ELR (cell line): Measurements from ENCODE around the gene ONECUT3.
"Not testable (repeated sequence)": the region's sequence is repeated elsewhere in the genome, so short reads cannot be mapped to it uniquely, and the experiment has no call there.

ENCODE experiments used
- DNase-seq: peaks from one replicate; pipeline ENCODE4 v3.0.0-alpha.2; 2015; ENCODE audit warnings: low read depth

ONECUT3 gene

GRCh38 chr19:1794424-1795172 is 41.3 kb downstream of the ONECUT3 start:
- no peak for DNase-seq

GRCh38 chr19:1796395-1797142 is 43.3 kb downstream of the ONECUT3 start:
- DNase-seq = no peak

- not testable (repeated sequence) for DNase-seq
These were observed 44.0 kb downstream of the ONECUT3 start for GRCh38 chr19:1797313-1797712.

GRCh38 chr19:1799695-1800342 is 46.5 kb downstream of the ONECUT3 start:
- DNase-seq = no peak

GRCh38 chr19:1804858-1805257 is 51.6 kb downstream of the ONECUT3 start:
- DNase-seq = no peak

GRCh38 chr19:1805401-1806183 is 52.3 kb downstream of the ONECUT3 start:
- DNase-seq = no peak

GRCh38 chr19:1806184-1807029 is 53.1 kb downstream of the ONECUT3 start:
- DNase-seq = no peak

- no peak for DNase-seq
These were observed 53.9 kb downstream of the ONECUT3 start for GRCh38 chr19:1807030-1807694.

GRCh38 chr19:1807695-1808394 is 54.5 kb downstream of the ONECUT3 start:
- DNase-seq = no peak

- no peak for DNase-seq
These were observed 55.1 kb downstream of the ONECUT3 start for GRCh38 chr19:1808395-1808731.

GRCh38 chr19:1809678-1810077 is 56.4 kb downstream of the ONECUT3 start:
- DNase-seq = no peak

- DNase-seq = no peak
These were observed 57.3 kb downstream of the ONECUT3 start for GRCh38 chr19:1810439-1811160.

- peak; percentile 88 for DNase-seq
These were observed 58.2 kb downstream of the ONECUT3 start for GRCh38 chr19:1811472-1811894.

- DNase-seq = no peak
These were observed 58.7 kb downstream of the ONECUT3 start, which contains the start of gene ATP8B3 for GRCh38 chr19:1811942-1812425. ATP8B3 (minus strand) TSS chr19:1812276; CDS start chr19:1811736, 540 bp downstream.

GRCh38 chr19:1812426-1813191 is 59.3 kb downstream of the ONECUT3 start:
- peak; percentile 97 for DNase-seq

GRCh38 chr19:1813192-1814182 is 60.2 kb downstream of the ONECUT3 start:
- DNase-seq = no peak

GRCh38 chr19:1814391-1814790 is 61.1 kb downstream of the ONECUT3 start:
- DNase-seq = no peak
